ENCODE data around the gene NPC2. TPM values are rescaled to one million over a fixed set of nuclear protein-coding genes. Genes with fewer than 3 reads are reported as not detected.

NPC2 gene
- total RNA-seq, 2 experiments from 2014 or later = 32.5 to 36.8 TPM

DNA sequence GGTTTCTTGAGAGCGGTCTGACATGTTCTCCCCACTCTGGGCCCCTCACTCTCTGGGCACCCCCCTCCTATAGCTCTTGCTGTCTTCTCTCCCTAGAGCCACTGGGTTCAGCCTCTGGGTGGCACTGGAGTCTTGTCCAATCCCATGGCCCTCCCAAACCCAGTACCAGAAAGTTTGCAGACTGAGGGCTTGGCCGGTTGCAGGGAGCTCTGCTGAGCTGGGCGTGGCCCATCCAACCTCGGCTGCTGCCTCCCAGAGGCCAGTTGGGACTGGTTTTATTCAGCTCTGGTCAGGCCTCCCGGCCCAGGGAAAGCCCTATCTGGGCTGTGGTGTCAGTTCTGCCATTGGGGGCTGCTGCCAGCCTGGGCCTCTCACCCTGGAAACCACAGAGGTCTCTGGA, 38.4 kb upstream of the NPC2 start:
- Mint-ChIP-seq H3K4me1 (ENCODE audit: low read depth) (no peaks in the 10 kb centered on the region), H3K9me3 (no peaks in the 10 kb centered on the region), H3K4me3 (no peak overlapping the region), H3K27ac (no peak overlapping the region), H3K36me3 (ENCODE audit: low read depth) (no peaks in the 10 kb centered on the region), H3K27me3 (no peaks in the 10 kb centered on the region)
- Histone ChIP-seq H3K27ac (ENCODE audit: low read depth in 1 of 2, low read length in 2 of 2) (no peak overlapping the region), H3K27me3 (ENCODE audit: control insufficient read depth in 1 of 2, insufficient read depth in 2 of 2, low read length in 2 of 2) (peaks cover 0 to 2% of the 10 kb centered on the region in 2 experiments), H3K9me3 (ENCODE audit: control insufficient read depth in 1 of 2, insufficient read depth in 1 of 2, low read length in 2 of 2) (peaks cover 0 to 3% of the 10 kb centered on the region in 2 experiments), H3K4me3 (ENCODE audit: low read length) (no peak overlapping the region), H3K4me1 (ENCODE audit: insufficient read depth, low read length) (no peaks in the 10 kb centered on the region), H3K36me3 (ENCODE audit: insufficient read depth, low read length) (no peaks in the 10 kb centered on the region)
- CTCF ChIA-PET = no interaction called here
- POLR2A ChIA-PET = no interaction called here
- TF ChIP-seq, protein P1, sequence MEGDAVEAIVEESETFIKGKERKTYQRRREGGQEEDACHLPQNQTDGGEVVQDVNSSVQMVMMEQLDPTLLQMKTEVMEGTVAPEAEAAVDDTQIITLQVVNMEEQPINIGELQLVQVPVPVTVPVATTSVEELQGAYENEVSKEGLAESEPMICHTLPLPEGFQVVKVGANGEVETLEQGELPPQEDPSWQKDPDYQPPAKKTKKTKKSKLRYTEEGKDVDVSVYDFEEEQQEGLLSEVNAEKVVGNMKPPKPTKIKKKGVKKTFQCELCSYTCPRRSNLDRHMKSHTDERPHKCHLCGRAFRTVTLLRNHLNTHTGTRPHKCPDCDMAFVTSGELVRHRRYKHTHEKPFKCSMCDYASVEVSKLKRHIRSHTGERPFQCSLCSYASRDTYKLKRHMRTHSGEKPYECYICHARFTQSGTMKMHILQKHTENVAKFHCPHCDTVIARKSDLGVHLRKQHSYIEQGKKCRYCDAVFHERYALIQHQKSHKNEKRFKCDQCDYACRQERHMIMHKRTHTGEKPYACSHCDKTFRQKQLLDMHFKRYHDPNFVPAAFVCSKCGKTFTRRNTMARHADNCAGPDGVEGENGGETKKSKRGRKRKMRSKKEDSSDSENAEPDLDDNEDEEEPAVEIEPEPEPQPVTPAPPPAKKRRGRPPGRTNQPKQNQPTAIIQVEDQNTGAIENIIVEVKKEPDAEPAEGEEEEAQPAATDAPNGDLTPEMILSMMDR (IDR thresholded peaks at IDR 0.05) = no peak
- no peak for ATAC-seq (ENCODE audit: poor library complexity)
- intact Hi-C loops (cut with DNase I, micrococcal nuclease) = no loop called here
- no peak for DNase-seq

GRCh38 chr14:74531006-74531405, 37.9 kb upstream of the NPC2 start:
- H3K9me3 ChIP-seq (ENCODE audit: control insufficient read depth in 1 of 2, insufficient read depth in 1 of 2, low read length in 2 of 2) = peaks cover 0 to 3% of the 10 kb centered on the region in 2 experiments
- ChIA-PET CTCF (no interaction called here), POLR2A (no interaction called here)
- Mint-ChIP-seq H3K27ac (no peak overlapping the region), H3K4me3 (no peak overlapping the region), H3K36me3 (ENCODE audit: low read depth) (no peaks in the 10 kb centered on the region), H3K9me3 (no peaks in the 10 kb centered on the region), H3K4me1 (ENCODE audit: low read depth) (no peaks in the 10 kb centered on the region), H3K27me3 (no peaks in the 10 kb centered on the region)
- ATAC-seq (ENCODE audit: poor library complexity) (no peak), DNase-seq (no peak)
- peaks cover 0 to 2% of the 10 kb centered on the region in 2 experiments for H3K27me3 ChIP-seq (ENCODE audit: control insufficient read depth in 1 of 2, insufficient read depth in 2 of 2, low read length in 2 of 2)
- TF ChIP-seq, protein P1 (IDR thresholded peaks at IDR 0.05) = no peak
- H3K4me3 ChIP-seq (ENCODE audit: low read length) = no peak overlapping the region
- H3K27ac ChIP-seq (ENCODE audit: low read depth in 1 of 2, low read length in 2 of 2) = no peak overlapping the region
- no peaks in the 10 kb centered on the region for H3K36me3 ChIP-seq (ENCODE audit: insufficient read depth, low read length)
- intact Hi-C loops (cut with DNase I, micrococcal nuclease) = no loop called here
- H3K4me1 ChIP-seq (ENCODE audit: insufficient read depth, low read length) = no peaks in the 10 kb centered on the region

DNA sequence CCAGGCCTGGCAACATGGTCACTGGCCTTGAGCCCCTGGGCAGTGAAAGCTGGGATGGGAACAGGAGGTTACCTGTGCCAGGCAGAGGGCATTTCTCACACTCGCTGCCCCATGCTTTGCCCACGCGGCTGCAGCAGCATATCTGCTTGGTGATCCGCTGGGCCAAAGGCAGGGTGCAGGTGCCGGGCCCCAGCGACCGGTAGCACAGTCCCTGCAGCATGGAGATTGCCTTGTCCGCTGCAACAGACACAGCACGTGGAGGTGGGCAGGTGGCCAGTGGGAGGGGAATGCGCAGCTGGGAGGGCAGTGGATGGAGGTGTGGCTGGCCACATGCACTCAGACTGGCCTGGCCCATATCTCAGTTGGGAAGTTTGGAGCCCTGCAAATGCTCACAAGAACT, 35.8 kb upstream of the NPC2 start:
- Mint-ChIP-seq H3K4me3 (no peak overlapping the region), H3K36me3 (ENCODE audit: low read depth) (no peaks in the 10 kb centered on the region), H3K27me3 (no peaks in the 10 kb centered on the region), H3K4me1 (ENCODE audit: low read depth) (no peaks in the 10 kb centered on the region), H3K27ac (no peak overlapping the region), H3K9me3 (no peaks in the 10 kb centered on the region)
- Histone ChIP-seq H3K27me3 (ENCODE audit: control insufficient read depth in 1 of 2, insufficient read depth in 2 of 2, low read length in 2 of 2) (peaks cover 0 to 2% of the 10 kb centered on the region in 2 experiments), H3K4me3 (ENCODE audit: low read length) (no peak overlapping the region), H3K27ac (ENCODE audit: low read depth in 1 of 2, low read length in 2 of 2) (no peak overlapping the region), H3K9me3 (ENCODE audit: control insufficient read depth in 1 of 2, insufficient read depth in 1 of 2, low read length in 2 of 2) (peaks cover 0 to 3% of the 10 kb centered on the region in 2 experiments), H3K36me3 (ENCODE audit: insufficient read depth, low read length) (no peaks in the 10 kb centered on the region), H3K4me1 (ENCODE audit: insufficient read depth, low read length) (no peaks in the 10 kb centered on the region)
- TF ChIP-seq, protein P1 (IDR thresholded peaks at IDR 0.05) = no peak
- intact Hi-C loops (cut with DNase I, micrococcal nuclease) = no loop called here
- ATAC-seq (ENCODE audit: poor library complexity) (no peak), DNase-seq (no peak)
- ChIA-PET POLR2A (no interaction called here), CTCF (no interaction called here)

All from CD4-positive, alpha-beta T cell (primary cell).